ENCODE data around the gene DGKB.

DGKB gene

DNA sequence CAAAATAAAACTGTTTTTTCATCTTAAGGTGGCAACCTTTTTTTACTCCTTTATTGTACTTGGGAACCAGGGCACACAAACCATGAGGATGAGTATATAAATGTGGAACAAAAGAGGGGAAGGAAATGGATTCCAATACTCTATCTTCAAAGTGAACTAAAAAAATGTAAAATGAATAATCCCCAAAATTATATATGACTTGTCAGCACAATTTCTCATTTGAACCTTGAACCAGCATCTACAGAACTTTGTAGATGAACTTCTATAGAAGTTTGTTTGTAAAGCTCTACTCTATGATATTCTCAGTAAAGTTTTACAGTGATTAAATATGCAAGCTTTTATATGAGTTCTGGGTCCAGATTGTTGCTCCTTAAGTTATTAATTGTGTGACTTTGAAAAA lies 694.8 kb downstream of the DGKB start:
- DNase-seq (ENCODE audit: low spot score), result no peak

DNA sequence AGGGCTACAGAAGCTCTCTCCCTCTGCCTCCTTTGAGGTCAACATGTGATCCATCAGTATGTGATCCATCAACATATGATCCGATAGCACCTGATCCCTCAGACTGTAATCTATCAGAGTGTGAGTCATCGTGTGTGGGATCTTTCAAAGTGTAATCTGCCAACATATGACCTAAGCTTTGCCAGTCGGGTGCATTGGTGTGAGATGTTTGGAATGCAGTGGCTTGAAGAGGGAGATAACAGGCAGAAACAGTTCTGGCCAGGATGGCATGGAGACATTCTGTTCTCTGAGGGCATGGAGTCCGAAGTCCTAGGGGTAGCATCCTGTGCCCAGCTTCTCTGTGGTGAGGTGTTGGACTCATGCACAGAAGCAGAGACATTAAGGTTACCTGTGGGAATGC lies 695.4 kb downstream of the DGKB start:
- no peak for DNase-seq (ENCODE audit: low spot score)

DNA sequence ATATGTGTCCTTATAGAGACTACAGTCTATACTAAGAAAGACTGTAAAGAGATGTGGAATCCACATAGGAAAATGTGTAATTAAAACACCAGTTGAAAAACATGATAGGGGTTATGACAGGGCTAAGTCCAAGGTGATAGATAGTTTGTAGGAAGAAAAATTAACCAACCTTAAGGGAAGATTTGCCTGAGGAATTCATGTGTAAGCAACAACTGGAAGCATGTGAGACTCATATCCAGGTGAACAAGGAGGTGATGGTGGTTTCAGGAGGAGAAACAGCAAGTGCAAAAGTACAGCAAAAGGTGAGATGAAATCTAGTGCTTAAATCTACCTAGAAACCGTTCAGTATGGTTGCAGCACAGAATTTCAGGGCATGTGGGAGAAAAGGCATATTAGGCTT lies 696.4 kb downstream of the DGKB start:
- DNase-seq (ENCODE audit: low spot score), result no peak

DNA sequence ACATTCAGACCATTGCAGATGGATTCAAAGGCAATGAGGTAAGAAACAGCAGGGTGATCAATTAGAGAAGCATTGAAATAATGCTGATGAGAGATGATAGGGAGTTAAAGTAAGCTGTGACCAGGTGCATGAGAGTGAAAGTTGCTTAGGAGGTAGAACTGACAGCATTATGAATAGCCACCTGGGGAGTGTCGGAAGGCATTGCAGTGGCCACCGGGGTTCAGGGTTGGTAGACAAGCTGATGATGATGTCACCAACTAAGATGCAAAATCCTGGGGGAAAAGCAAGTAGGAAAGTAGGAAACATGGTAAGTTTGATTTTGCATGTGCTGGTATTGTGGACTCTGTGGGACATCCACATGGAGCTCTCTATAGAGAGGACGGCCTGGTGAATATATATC lies 701.2 kb downstream of the DGKB start:
- no peak for DNase-seq (ENCODE audit: low spot score)

DNA sequence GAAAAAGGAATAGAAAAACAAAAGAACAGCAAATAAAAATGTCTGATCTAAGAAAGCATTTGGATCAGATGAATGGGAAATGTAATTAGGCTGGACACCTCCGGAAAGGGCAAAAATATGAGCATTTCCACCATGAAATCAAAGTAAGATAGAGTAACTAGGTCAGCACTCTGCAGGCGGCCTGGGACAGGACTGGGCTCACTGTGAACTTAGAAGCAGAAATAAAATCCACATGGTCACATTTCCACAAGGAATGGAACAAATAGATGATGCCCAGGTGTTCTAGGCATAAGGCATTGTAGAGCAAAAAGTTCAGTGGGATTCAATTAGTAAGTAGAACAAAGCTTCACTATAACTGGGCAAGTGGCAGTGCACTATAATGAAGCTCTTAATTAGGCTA lies 703.2 kb downstream of the DGKB start:
- DNase-seq (ENCODE audit: low spot score), result no peak

DNA sequence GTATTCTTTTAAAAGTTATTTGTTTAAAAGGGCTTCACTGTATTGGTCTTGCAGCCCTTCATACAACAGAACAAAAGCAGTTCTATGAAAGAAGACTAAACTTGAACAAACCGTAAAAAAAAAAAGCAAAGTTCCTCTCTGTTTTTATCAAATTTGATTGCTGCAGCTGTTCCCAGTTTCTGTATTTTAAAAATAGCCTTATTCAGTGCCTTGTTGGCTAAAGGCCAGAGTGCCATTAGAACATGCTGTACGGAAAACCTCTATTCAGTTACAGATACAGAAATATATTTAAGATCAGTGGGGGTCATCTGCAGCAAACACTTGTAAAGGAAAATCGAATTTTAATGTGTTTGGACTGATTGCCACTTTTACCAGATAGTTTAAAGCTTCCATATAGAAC lies 705.3 kb downstream of the DGKB start:
- no peak for DNase-seq (ENCODE audit: low spot score)

DNA sequence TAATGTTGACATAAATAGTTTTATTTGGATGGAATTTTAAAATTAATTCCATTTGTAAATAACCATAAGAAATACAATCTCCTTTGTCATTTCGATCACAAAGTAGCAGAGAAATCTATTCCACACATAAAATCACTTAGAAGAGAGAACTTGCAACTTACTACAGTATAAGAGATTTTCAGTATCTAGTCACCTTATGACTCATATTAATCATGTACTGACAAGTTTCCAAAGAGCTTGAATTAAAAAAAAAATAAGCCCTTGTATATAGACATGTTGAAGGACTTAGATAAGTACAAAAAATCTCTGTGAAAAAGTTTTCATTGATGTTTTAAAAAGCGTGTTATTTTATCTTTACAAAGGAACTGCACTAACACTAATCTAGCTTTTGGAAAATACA lies 706.0 kb downstream of the DGKB start:
- no peak for DNase-seq (ENCODE audit: low spot score)

DNA sequence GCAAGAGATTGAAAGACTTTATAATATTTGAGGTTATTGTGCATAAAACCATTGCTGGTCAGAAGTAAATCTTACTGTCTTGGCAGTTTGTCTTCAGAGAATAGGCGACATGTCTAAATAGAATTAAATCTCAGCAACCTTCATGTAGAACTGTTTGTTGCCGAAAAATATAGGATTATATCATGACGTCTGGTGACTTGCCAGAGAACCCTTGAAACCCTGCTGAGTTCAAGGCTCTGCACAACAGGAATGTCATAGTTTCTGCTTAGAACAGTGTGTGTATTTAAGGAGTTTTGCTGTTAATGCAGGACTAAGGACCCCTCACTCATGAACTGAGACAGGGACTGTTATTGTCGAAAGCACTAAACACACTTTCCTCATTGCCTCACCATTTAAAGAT lies 706.7 kb downstream of the DGKB start:
- DNase-seq (ENCODE audit: low spot score), result no peak

DNA sequence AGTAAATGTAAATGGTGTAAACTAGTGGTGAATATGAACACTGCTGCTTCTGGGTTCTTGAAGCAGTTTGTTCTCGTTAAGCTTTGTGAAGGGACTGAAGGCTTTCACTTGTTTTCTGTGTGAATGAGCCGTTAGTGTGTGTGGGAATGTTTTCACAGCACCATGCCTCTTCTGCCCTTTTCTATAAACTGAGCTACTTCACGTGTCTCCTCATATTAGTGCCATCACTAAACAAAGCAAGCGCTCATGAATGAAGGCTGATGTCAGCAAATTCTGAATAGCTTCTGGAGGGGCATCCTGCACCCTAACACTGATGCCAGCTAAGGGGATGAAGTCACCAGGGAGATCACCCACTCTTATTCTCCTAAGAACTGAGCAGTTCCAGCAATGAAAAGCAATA lies 707.5 kb downstream of the DGKB start:
- no peak for DNase-seq (ENCODE audit: low spot score)

DNA sequence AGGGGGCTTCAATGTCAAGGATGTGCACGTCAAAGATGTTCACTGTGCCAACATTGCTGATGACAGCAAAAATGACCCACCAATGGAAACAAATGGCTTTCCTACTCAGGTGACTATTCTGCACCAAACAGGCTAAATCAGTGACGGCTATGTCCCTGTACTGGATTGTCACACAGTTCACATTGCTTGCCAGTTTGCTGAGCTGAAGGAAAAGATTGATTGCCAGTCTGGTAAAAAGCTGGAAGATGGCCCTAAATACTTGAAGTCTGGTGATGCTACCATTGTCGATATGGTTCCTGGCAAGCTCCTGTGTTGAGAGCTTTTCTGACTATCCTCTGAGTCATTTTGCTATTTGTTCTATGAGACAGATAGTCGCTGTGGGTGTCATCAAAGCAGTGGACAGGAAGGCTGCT lies 710.9 kb downstream of the DGKB start:
- DNase-seq (ENCODE audit: low spot score), result no peak

DNA sequence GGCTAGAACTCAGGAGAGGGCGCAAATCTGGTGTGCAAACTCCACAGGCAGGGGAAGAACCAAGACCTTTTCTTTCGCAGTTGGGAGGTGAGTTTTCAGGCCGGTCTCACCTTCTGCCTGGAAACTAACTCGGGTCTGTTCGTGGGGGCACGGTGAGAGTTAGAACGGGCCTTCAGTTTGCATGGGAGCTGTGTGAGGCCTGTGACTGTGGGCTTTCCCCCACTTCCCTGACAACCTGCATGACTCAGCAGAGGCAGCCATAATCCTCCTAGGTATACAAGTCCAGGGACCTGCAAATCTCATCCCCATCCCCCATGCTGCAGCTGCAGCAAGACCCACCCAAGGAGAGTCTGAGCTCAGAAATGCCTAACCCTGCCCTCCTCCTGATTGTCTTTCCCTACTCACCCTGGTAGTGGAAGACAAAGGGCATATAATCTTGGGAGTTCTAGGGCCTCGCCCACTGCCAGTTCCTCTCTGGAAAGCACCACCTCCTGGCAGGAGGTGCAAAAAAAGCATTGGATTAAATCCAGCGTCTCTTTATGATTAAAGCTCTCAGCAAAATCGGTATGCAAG lies 718.2 kb downstream of the DGKB start:
- DNase-seq (ENCODE audit: low spot score), result no peak

DNA sequence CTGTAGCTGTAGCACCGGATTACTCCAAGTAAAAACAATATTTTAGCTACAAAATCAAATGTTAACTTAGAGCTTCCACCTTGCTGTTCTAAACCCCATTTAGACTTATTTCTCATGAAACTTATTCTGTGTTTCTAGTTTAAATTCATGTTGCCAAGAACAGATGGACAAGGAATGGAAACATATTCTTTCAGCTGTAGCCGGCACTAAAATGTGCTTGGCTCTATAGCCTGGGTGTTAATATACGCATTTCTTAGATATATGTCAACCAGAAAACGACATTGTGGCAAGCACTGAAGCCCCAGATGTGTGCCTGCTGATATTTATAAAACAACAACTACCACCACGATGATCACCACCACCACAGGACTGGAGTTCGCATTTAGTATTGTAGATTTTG lies 722.8 kb downstream of the DGKB start:
- no peak for DNase-seq (ENCODE audit: low spot score)

DNA sequence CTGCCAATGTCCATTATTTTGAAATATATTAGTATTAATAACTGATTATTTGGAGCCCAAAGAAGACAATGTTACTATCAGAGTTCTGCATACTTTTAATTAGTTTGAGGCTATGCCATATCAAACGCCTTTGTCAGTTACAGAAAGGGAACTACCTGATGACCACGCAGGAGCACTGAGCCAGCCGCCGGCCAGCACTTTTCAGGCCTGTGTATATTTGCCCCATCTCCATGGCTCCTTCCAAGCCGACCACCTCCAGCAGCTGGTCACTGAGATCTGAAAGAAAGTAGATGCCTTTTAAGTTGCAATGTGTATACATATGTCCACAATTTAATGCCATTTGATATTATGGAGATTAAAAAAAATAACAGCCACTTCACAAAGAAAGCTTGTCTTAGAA lies 724.7 kb downstream of the DGKB start:
- no peak for DNase-seq (ENCODE audit: low spot score)

DNA sequence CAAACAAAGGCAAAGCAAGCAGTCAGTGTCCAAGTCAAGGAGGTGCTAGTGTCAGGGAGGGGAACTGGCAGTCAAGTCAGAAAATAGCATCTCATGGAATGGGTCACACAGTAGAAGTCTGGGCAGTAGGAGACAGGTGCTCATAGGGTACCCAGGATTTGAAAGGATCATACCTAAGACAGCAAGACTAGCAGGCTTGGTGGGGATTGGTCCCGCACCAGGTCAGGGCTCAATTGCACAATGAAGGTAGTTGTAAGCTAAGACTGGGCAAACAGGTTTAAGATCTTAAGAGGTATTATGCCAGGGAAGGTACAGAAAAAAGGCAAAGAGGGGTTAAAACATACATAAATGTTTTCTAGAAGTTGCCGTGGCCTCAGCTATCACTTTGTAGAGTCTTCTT lies 731.7 kb downstream of the DGKB start:
- no peak for DNase-seq (ENCODE audit: low spot score)

DNA sequence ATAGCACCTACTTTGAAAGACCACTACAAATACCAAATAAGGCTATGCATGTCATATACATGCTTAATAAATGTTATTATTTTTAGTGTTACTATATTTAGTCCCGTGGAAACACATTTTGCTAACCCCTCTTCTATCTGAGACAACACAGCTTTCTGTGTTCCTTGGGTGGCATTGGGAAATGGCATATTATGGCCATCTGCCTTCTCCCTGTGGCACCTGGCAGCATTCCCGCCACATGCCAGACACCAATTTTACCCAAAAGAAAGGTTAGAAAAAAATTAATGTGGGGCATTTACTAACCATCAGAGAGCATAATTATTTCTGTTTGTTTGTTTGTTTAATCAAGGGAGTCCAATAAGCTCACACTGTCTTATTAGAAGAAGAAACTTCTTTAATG lies 744.4 kb downstream of the DGKB start:
- DNase-seq (ENCODE audit: low spot score), result no peak

DNA sequence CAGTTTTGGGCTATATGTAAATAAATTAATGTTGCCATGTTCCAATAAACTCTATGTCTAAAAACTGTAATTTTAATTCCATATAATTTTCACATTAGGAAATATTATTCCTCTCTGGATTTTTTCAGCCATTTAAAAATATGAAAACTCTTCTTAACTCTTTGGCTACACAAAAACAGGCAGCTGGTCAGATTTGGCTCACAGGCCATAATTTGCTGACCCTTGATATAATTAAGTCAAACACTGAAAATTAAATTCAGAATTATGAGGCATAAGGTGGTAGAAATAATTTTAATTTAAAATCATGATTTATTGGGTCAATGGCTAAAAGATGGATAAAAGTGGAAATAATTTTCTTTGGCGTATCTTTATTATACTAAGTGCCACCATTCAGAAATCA lies 746.1 kb downstream of the DGKB start:
- DNase-seq (ENCODE audit: low spot score), result no peak

DNA sequence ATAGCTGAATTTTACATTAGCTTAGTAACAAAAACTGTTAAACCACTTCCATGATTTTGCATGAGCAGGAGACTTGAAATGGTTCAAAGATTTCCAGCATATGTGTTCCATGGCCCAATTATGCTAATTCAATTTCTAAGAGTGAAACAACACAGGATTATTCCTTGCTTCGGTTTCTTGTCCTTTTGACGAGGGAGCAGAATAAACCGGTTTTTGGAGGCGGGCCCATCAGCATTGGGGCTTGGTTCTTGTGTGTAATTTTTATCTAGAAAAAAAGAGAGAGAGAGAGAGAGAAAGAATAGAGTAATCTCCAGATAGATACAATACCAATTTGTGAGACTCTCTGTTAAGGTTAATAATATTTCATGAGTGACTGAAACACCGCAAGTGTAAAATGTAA lies 753.6 kb downstream of the DGKB start:
- DNase-seq (ENCODE audit: low spot score), result no peak

DNA sequence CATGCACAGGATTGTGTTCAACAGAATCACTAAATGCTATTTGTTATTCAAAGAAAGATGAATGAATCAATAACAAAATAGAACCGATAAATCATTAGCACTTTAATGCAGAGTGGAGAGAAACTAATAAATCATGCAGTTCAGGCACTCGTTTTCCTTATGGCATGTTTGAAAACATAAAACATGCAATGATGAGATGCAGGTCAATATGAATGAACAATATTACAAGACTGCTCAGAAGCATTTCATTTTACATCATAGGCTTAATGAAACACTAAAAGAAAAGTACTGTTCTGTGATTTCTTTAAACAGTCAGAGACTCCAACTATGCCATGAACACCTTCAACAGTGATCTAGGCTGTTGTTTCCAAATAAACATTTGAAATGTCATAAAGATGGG lies 755.0 kb downstream of the DGKB start:
- DNase-seq (ENCODE audit: low spot score), result no peak

DNA sequence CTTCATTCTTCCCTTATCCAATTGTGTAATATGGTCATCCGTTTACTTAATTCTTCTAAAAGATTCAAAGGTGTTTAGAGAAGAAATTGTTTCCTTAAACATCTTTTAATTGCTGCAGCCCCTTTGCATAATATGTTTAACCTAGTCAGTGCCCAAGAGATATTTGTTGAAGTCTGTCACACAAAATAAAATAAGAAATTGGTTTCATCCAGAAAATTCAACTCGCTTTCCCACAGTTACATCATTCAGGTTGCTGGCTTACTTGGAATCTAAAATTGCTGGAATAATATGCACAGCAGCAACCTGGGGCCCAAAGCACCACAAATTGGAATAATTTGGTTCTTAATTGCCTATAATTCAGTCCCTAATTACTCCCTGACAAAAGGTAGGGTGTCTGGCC lies 758.0 kb downstream of the DGKB start:
- no peak for DNase-seq (ENCODE audit: low spot score)

DNA sequence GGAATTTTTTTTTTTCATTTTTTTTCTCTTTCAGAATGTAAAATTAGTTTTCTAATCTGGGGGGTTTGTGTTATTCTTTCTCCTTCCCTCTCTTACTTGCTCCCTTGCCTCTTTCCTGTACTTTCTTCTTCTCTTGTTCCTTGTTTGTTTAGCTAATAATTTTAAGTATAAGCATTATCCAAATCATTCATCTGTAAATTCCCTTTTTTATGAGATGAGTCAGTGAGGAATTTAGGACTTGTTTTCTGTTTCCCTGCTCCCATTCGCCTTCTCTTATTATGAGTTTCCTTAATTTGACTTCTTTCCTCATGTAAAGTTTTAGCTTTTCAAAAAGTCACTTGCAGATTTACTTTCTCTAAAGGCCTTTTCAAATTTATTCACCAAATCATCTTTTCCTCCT lies 758.4 kb downstream of the DGKB start:
- DNase-seq (ENCODE audit: low spot score), result no peak

DNA sequence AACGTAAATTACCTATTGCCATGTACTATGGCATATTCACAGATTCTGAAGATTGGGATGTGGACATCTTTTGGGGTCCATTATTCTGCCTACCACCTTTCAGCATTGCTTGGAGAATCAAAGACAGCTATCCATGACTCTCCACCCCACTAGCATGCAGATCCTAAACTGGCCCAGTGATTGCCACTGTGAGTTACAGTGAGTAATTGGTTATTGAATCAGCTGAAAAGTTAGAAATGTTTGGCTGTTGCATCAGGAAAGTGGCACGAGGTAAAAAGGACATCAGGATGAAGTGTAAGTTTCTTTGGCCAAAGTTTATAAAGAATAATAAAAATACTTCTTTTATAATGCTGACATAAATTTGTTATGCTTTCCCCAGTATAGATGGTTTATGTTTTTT lies 764.9 kb downstream of the DGKB start:
- no peak for DNase-seq (ENCODE audit: low spot score)

DNA sequence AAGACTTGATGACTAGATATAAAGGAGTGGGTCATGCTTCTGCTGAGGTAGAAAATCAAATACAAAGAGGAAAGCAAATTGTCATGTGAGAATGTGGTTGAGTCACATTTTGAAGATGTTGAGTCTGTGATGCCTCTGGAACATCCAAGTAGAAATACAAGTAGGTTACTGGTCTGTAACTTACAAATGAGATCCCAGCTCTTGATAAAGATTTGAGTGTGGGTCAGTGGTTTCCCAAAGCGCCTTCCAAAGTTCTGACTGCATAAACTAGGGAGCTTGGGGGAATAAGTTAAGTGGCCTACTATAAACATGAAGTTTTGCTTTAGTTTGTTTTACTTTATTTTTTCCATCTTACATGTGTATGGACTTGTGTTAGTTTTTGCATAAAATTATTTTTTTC lies 768.8 kb downstream of the DGKB start:
- no peak for DNase-seq (ENCODE audit: low spot score)

DNA sequence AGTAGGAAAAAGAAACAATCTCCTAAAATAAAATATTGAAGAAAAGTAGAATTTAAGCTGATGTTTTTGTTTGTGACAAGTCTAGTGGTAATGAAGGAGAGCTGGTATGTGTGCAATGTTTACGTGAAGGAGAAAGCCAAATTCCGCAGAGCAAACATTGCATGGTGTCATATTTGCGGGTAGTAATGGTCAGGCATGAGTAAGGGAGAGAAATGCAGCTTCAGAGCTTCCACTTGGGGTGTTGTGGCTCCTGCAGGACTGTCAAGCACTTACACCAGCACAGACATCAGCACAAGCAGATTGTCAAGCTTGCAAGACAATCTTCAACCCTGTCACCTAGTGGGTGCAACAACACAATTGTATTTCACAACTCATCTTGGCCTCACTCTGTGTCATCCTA lies 776.6 kb downstream of the DGKB start:
- no peak for DNase-seq (ENCODE audit: low spot score)

DNA sequence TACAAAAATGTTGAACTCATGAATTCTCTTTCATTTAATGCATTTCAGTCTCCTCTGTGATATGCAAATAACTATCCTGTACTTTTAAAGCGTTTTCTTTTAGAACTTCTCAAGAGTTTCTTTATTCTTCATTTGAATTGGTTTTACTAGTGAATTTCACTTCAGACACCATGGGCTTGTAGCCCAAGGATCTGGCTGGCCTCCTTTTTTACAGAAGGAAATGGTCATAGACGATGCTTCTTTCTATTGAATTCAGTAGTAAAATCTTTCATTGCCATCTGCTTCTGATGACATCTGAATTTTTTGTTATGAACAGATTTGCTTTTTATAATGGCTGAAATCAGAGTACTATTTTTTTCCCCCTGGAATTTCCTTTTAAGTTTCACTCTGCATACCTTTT lies 777.8 kb downstream of the DGKB start:
- no peak for DNase-seq (ENCODE audit: low spot score)

DNA sequence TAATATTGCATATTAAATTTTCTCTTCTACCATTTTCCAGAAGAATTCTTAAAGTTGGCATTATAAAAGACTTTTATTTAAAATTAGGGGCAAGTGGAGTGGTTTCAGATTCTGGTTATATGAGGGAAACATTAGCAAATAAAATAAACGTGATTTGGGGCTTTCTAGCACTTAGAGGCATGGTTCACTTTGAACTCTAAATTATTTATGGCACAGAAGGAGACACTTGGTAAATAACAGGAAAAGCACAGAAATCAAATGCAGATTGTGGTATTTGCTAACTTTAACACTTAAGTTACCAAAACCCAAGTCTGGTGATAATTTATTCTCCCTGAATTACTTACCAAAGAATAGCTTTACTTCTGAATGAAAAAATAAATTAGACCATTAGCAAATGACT lies 778.6 kb downstream of the DGKB start:
- no peak for DNase-seq (ENCODE audit: low spot score)

All from CD4-positive, alpha-beta T cell treated with Interleukin-6 at 100 ng/mL for 8 hours (primary cell).